H9 (cell line): Measurements from ENCODE around the gene INPP5A. TPM values are rescaled to one million over a fixed set of nuclear protein-coding genes. Genes with fewer than 3 reads are reported as not detected.

Experiments used
- DNase-seq: peaks from one replicate; pipeline ENCODE4 v3.0.0-alpha.2; 2017
- H2AFZ ChIP-seq: one replicate; pipeline ENCODE4 v1.6.1; 2013; ENCODE audit warnings: mild to moderate bottlenecking, low read length, control low read depth, moderate library complexity
- H2AK5ac ChIP-seq: 2 replicates; pipeline ENCODE4 v1.6.1; 2013; ENCODE audit warnings: low read length, control low read depth, mixed read lengths; ENCODE audit not compliant: insufficient read length
- H2BK120ac ChIP-seq: one replicate; pipeline ENCODE4 v1.6.1; 2013; ENCODE audit warnings: low read depth, mild to moderate bottlenecking, low read length, control low read depth, inconsistent platforms; ENCODE audit not compliant: poor library complexity, severe bottlenecking
- H2BK12ac ChIP-seq: 2 replicates; pipeline ENCODE4 v1.6.1; 2013; ENCODE audit warnings: low read length, control low read depth, mixed read lengths, low read depth; ENCODE audit not compliant: insufficient read length
- H2BK15ac ChIP-seq: 2 replicates; pipeline ENCODE4 v1.6.1; 2013; ENCODE audit warnings: low read depth, low read length, control low read depth
- H2BK20ac ChIP-seq: one replicate; pipeline ENCODE4 v1.6.1; 2013; ENCODE audit warnings: low read depth, mild to moderate bottlenecking, low read length, control low read depth, inconsistent platforms; ENCODE audit not compliant: poor library complexity, severe bottlenecking
- H2BK5ac ChIP-seq: 2 replicates; pipeline ENCODE4 v1.6.1; 2013; ENCODE audit warnings: low read length, control low read depth, mixed read lengths; ENCODE audit not compliant: insufficient read length
- H3K14ac ChIP-seq: 2 replicates; pipeline ENCODE4 v1.6.1; 2013; ENCODE audit warnings: low read length, control low read depth; ENCODE audit not compliant: insufficient read depth
- H3K18ac ChIP-seq: 2 replicates; pipeline ENCODE4 v1.6.1; 2013; ENCODE audit warnings: low read depth, mild to moderate bottlenecking, mixed read lengths, low read length, control low read depth; ENCODE audit not compliant: insufficient read length
- H3K23ac ChIP-seq: 2 replicates; pipeline ENCODE4 v1.6.1; 2013; ENCODE audit warnings: low read length, control low read depth, mixed read lengths, low read depth; ENCODE audit not compliant: insufficient read length
- H3K23me2 ChIP-seq: 2 replicates; pipeline ENCODE4 v1.6.1; 2013; ENCODE audit warnings: low read depth, mild to moderate bottlenecking, mixed read lengths, low read length, control low read depth; ENCODE audit not compliant: insufficient read length, poor library complexity, severe bottlenecking
- H3K27ac ChIP-seq: 2 replicates; pipeline ENCODE4 v1.5.1; 2013; ENCODE audit warnings: low read length, control low read depth, mixed read lengths, low read depth; ENCODE audit not compliant: insufficient read length
- H3K27me3 ChIP-seq: 2 replicates; pipeline ENCODE4 v1.6.1; 2013; ENCODE audit warnings: low read length, control low read depth, inconsistent platforms; ENCODE audit not compliant: insufficient read depth
- H3K4ac ChIP-seq: 2 replicates; pipeline ENCODE4 v1.6.1; 2013; ENCODE audit warnings: low read depth, mild to moderate bottlenecking, control low read depth, inconsistent platforms, low read length, moderate library complexity
- H3K4me1 ChIP-seq: 2 replicates; pipeline ENCODE4 v1.6.1; 2013; ENCODE audit warnings: low read length, control low read depth, inconsistent platforms; ENCODE audit not compliant: insufficient read depth
- H3K4me2 ChIP-seq: 2 replicates; pipeline ENCODE4 v1.6.1; 2013; ENCODE audit warnings: low read length, control low read depth, mixed read lengths; ENCODE audit not compliant: insufficient read length, insufficient read depth
- H3K56ac ChIP-seq: 2 replicates; pipeline ENCODE4 v1.6.1; 2013; ENCODE audit warnings: low read depth, mild to moderate bottlenecking, mixed read lengths, low read length, control low read depth; ENCODE audit not compliant: insufficient read length
- H3K79me1 ChIP-seq: 2 replicates; pipeline ENCODE4 v1.6.1; 2013; ENCODE audit warnings: low read depth, mild to moderate bottlenecking, moderate library complexity, low read length, control low read depth, inconsistent platforms; ENCODE audit not compliant: insufficient read depth, poor library complexity, severe bottlenecking
- H3K79me2 ChIP-seq: 2 replicates; pipeline ENCODE4 v1.6.1; 2013; ENCODE audit warnings: low read length, control low read depth, inconsistent platforms; ENCODE audit not compliant: insufficient read depth
- H3K9ac ChIP-seq: 2 replicates; pipeline ENCODE4 v1.6.1; 2013; ENCODE audit warnings: low read length, control low read depth, mixed read lengths; ENCODE audit not compliant: insufficient read length; ENCODE audit errors: extremely low read depth
- H3K9me3 ChIP-seq: one replicate; pipeline ENCODE4 v1.6.1; 2013; ENCODE audit warnings: low read depth, low read length, inconsistent platforms; ENCODE audit not compliant: control insufficient read depth
- H3T11ph ChIP-seq: one replicate; pipeline ENCODE4 v1.6.1; 2013; ENCODE audit warnings: mild to moderate bottlenecking, low read length, control low read depth, inconsistent platforms
- H4K20me1 ChIP-seq: one replicate; pipeline ENCODE4 v1.6.1; 2013; ENCODE audit not compliant: control insufficient read depth, insufficient read length, insufficient read depth
- H4K5ac ChIP-seq: 2 replicates; pipeline ENCODE4 v1.6.1; 2013; ENCODE audit warnings: low read depth, mild to moderate bottlenecking, mixed read lengths, low read length, control low read depth; ENCODE audit not compliant: insufficient read length
- H4K8ac ChIP-seq: replicated peaks from 2 replicates; pipeline ENCODE4 v1.6.1; 2013; ENCODE audit warnings: low read length, control low read depth, mixed read lengths, low read depth; ENCODE audit not compliant: insufficient read length
- H4K91ac ChIP-seq: 2 replicates; pipeline ENCODE4 v1.6.1; 2013; ENCODE audit warnings: low read depth, mild to moderate bottlenecking, moderate library complexity, mixed read lengths, low read length, control low read depth; ENCODE audit not compliant: insufficient read length
- H3K27ac Mint-ChIP-seq, 3 experiments: 2 replicates in 2 of 3; 3 replicates in 1 of 3; pipeline ENCODE4 v1.8.0; 2020 to 2021; ENCODE audit warnings: mixed read lengths in 3 of 3, mild to moderate bottlenecking in 1 of 3, moderate library complexity in 1 of 3
- H3K27me3 Mint-ChIP-seq: 2 replicates; pipeline ENCODE4 v1.8.0; 2021; ENCODE audit warnings: low read depth, mild to moderate bottlenecking, moderate library complexity, mixed read lengths
- H3K36me3 Mint-ChIP-seq, 3 experiments: 2 replicates in 2 of 3; 3 replicates in 1 of 3; pipeline ENCODE4 v1.8.0; 2020 to 2021; ENCODE audit warnings: low read depth in 3 of 3, mixed read lengths in 3 of 3; ENCODE audit not compliant: insufficient read depth in 1 of 3
- H3K4me1 Mint-ChIP-seq, 2 experiments: 2 replicates each; pipeline ENCODE4 v1.8.0; 2020; ENCODE audit warnings: mixed read lengths in 2 of 2
- H3K4me3 Mint-ChIP-seq, 2 experiments: 2 replicates in 1 of 2; 3 replicates in 1 of 2; pipeline ENCODE4 v1.8.0; 2020 to 2021; ENCODE audit warnings: mild to moderate bottlenecking in 2 of 2, mixed read lengths in 2 of 2, moderate library complexity in 1 of 2
- H3K9me3 Mint-ChIP-seq, 2 experiments: 2 replicates in 1 of 2; 3 replicates in 1 of 2; pipeline ENCODE4 v1.8.0; 2020; ENCODE audit warnings: mild to moderate bottlenecking in 2 of 2, mixed read lengths in 2 of 2, moderate library complexity in 1 of 2
- CTCF ChIP-seq: fragments of 200-600 bp; sonication (generic); conservative IDR thresholded peaks from 3 replicates; pipeline ENCODE4 v1.8.0; 2021; ENCODE audit warnings: antibody characterized with exemption, mild to moderate bottlenecking
- WGBS: extraction: QIAGEN DNeasy Blood & Tissue Kit; methylation state at CpG from one replicate; pipeline ENCODE4 v1.1.7; 2013; ENCODE audit warnings: missing lambda C conversion rate, low lambda C conversion rate, mixed read lengths; ENCODE audit not compliant: insufficient read length; ENCODE audit errors: extremely low coverage; 5-methylcytosine and 5-hydroxymethylcytosine counted together
- total RNA-seq: library from RNA; stranded (reverse); gene quantifications from 2 replicates; pipeline ENCODE4 v1.2.1, GENCODE V29; 2021

The INPP5A gene
- total RNA-seq, 1 experiment from 2014 or later: 17.7 TPM

DNA sequence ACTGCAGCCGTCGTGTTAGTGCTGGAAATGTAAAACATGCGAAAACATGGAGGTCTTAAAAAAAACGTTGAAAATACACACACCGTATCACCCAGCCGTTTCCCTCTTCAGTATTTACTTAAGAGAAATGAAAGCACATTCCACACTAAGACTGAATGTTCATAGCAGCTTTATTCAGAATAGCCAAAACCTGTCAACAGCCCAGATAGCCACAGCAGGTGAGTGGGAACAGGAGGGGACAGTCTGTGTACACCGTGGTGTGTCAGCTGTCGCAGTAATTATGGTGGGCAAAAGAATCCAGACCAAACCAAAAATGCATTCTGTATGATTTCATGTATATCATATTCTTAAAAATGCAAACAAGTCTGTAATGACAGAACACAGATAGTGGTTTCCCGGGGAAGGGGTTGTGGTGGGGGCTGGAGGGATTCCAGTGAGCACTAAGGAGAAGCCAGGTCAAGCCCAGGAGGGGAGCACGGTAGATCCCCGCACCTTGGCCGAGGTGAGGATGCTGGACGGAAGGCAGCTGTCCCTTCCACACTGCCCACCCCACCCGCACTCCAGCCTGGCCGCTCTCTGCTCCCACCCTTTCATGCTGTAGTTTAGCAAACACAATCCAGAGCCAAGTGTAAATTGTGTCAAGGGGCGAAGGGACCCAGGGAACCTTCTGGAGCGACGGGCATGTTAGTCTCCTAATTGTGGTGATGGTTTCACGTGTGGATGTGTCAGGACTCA lies 124.8 kb downstream of the INPP5A start:
- H3K23ac ChIP-seq: no peak overlapping the region
- no peak overlapping the region for H2BK12ac ChIP-seq
- H2BK15ac ChIP-seq: no peak overlapping the region
- no peak overlapping the region for H2BK20ac ChIP-seq
- no peak overlapping the region for H3K4me2 ChIP-seq
- H4K91ac ChIP-seq: no peak overlapping the region
- H4K5ac ChIP-seq: no peak overlapping the region
- H3K9ac ChIP-seq: no peak overlapping the region
- no peak overlapping the region for H2BK5ac ChIP-seq
- H3K79me1 ChIP-seq: no peaks in the 10 kb centered on the region
- H3K27ac Mint-ChIP-seq: no peak overlapping the region
- no peak overlapping the region for H3K4me3 Mint-ChIP-seq
- H3K56ac ChIP-seq: no peak overlapping the region
- H3K27me3 ChIP-seq: no peaks in the 10 kb centered on the region
- no peak overlapping the region for H3K27ac ChIP-seq
- no peak overlapping the region for H4K8ac ChIP-seq
- H3K27me3 Mint-ChIP-seq: no peaks in the 10 kb centered on the region
- H3K9me3 Mint-ChIP-seq: no peaks in the 10 kb centered on the region; a peak in 1 of 5 replicates
- no peak overlapping the region for H2AK5ac ChIP-seq
- H3K14ac ChIP-seq: no peak overlapping the region
- H3K79me2 ChIP-seq: no peaks in the 10 kb centered on the region
- DNase-seq: no peak
- H3K9me3 ChIP-seq: no peaks in the 10 kb centered on the region
- H2AFZ ChIP-seq: no peak overlapping the region
- H3K36me3 Mint-ChIP-seq: peaks cover 0 to 5% (median 2%) of the 10 kb centered on the region in 3 experiments; a peak in 1 of 7 replicates
- no peak overlapping the region for H3T11ph ChIP-seq
- no peak overlapping the region for H3K4ac ChIP-seq
- H2BK120ac ChIP-seq: no peak overlapping the region
- no peak overlapping the region for H3K18ac ChIP-seq
- WGBS: no CpG with 5 or more reads among the region's 19 CpGs
- H4K20me1 ChIP-seq: no peaks in the 10 kb centered on the region
- no peaks in the 10 kb centered on the region for H3K23me2 ChIP-seq
- no peak for TF ChIP-seq CTCF
- H3K4me1 Mint-ChIP-seq: peaks cover 0 to 3% of the 10 kb centered on the region in 2 experiments; a peak in 1 of 4 replicates
- H3K4me1 ChIP-seq: no peaks in the 10 kb centered on the region
